ENCODE data around the gene ACKR1. TPM values are rescaled to one million over a fixed set of nuclear protein-coding genes. Genes with fewer than 3 reads are reported as not detected.
A peak's percentile ranks its signal among the peaks of the same experiment; 100 is the strongest.

ACKR1 gene
- total and polyA plus RNA-seq, 2 of the 13 experiments (the other 11 are each of a cell fraction or from before 2014, with no cell fraction given) = not detected

DNA sequence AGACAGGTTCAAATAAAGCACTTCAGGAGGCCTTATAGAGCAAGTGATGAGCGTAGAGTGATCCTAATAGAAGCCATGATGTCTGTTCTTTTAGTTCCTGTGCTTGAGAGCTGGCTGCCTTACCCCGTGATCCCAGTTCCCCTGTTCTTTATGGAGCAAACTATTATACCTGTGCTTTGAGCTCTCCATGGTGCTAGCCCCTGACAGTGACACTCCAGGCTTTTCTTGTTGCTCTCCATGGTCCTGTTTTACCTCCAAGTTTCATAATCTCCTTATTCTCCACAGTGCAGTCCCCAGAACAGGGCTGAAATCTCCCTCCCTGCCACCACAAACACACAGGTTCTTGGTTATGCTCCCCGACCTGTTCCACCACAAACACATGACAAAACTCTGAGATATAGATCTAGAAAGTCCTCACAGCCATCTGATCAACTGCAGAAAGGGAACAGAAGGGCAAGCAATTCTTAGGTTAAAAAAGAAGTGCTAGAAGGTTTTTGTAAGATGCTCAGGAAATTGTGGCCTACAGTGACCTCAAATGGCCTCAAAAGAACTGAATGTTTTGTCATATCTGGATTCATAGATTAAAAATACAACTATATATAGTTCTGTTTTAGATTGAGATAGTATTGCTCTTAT is 27.3 kb upstream of the ACKR1 start (continued):
- TF ChIP-seq, protein P1, sequence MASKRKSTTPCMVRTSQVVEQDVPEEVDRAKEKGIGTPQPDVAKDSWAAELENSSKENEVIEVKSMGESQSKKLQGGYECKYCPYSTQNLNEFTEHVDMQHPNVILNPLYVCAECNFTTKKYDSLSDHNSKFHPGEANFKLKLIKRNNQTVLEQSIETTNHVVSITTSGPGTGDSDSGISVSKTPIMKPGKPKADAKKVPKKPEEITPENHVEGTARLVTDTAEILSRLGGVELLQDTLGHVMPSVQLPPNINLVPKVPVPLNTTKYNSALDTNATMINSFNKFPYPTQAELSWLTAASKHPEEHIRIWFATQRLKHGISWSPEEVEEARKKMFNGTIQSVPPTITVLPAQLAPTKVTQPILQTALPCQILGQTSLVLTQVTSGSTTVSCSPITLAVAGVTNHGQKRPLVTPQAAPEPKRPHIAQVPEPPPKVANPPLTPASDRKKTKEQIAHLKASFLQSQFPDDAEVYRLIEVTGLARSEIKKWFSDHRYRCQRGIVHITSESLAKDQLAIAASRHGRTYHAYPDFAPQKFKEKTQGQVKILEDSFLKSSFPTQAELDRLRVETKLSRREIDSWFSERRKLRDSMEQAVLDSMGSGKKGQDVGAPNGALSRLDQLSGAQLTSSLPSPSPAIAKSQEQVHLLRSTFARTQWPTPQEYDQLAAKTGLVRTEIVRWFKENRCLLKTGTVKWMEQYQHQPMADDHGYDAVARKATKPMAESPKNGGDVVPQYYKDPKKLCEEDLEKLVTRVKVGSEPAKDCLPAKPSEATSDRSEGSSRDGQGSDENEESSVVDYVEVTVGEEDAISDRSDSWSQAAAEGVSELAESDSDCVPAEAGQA (IDR thresholded peaks at IDR 0.05; ENCODE audit: low read depth) = no peak
- TF ChIP-seq, protein P1 (CRISPR knock-in tag; IDR thresholded peaks at IDR 0.05; ENCODE audit: borderline replicate concordance) = peak; percentile 99
- TF ChIP-seq ZNF225 (CRISPR knock-in tag; IDR thresholded peaks at IDR 0.05) (peak; percentile 56; the same call in 1 of the 2 replicates), JUND (CRISPR knock-in tag; IDR thresholded peaks at IDR 0.05) (no peak), RFX3 (CRISPR knock-in tag; IDR thresholded peaks at IDR 0.05) (peak; percentile 62; the same call in 1 of the 2 replicates), CCDC6 (CRISPR knock-in tag; IDR thresholded peaks at IDR 0.05) (peak; percentile 64; the same call in 1 of the 2 replicates), MXD4 (CRISPR knock-in tag; IDR thresholded peaks at IDR 0.05) (peak; percentile 89; the same call in 1 of the 2 replicates), TBX2 (CRISPR knock-in tag; IDR thresholded peaks at IDR 0.05; ENCODE audit: borderline replicate concordance) (peak; percentile 65; the same call in 1 of the 2 replicates), KDM3A (CRISPR knock-in tag; IDR thresholded peaks at IDR 0.05; ENCODE audit: low read depth) (peak; percentile 64; the same call in 1 of the 2 replicates), ATF1 (CRISPR knock-in tag; IDR thresholded peaks at IDR 0.05) (no peak; the same call in 1 of the 2 replicates), TEAD3 (CRISPR knock-in tag; optimal IDR thresholded peaks at IDR 0.05; ENCODE audit: borderline replicate concordance) (peak; percentile 43), ZNF879 (CRISPR knock-in tag; IDR thresholded peaks at IDR 0.05) (peak; percentile 93; the same call in 1 of the 2 replicates), SRSF1 (optimal IDR thresholded peaks at IDR 0.05; ENCODE audit: low read depth, low read length) (no peak), ESRRA (CRISPR knock-in tag; IDR thresholded peaks at IDR 0.05; ENCODE audit: low read depth) (no peak)
- TF ChIP-seq, protein P2, sequence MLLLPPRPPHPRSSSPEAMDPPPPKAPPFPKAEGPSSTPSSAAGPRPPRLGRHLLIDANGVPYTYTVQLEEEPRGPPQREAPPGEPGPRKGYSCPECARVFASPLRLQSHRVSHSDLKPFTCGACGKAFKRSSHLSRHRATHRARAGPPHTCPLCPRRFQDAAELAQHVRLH (CRISPR knock-in tag; IDR thresholded peaks at IDR 0.05; ENCODE audit: borderline replicate concordance, low read depth) = peak; percentile 98
- TF ChIP-seq, protein P3, sequence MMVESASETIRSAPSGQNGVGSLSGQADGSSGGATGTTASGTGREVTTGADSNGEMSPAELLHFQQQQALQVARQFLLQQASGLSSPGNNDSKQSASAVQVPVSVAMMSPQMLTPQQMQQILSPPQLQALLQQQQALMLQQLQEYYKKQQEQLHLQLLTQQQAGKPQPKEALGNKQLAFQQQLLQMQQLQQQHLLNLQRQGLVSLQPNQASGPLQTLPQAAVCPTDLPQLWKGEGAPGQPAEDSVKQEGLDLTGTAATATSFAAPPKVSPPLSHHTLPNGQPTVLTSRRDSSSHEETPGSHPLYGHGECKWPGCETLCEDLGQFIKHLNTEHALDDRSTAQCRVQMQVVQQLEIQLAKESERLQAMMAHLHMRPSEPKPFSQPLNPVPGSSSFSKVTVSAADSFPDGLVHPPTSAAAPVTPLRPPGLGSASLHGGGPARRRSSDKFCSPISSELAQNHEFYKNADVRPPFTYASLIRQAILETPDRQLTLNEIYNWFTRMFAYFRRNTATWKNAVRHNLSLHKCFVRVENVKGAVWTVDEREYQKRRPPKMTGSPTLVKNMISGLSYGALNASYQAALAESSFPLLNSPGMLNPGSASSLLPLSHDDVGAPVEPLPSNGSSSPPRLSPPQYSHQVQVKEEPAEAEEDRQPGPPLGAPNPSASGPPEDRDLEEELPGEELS (CRISPR knock-in tag; IDR thresholded peaks at IDR 0.05) = 0 out of 2 replicates have a peak, but pooled peaks have one; percentile 24
- TF ChIP-seq, protein P4, sequence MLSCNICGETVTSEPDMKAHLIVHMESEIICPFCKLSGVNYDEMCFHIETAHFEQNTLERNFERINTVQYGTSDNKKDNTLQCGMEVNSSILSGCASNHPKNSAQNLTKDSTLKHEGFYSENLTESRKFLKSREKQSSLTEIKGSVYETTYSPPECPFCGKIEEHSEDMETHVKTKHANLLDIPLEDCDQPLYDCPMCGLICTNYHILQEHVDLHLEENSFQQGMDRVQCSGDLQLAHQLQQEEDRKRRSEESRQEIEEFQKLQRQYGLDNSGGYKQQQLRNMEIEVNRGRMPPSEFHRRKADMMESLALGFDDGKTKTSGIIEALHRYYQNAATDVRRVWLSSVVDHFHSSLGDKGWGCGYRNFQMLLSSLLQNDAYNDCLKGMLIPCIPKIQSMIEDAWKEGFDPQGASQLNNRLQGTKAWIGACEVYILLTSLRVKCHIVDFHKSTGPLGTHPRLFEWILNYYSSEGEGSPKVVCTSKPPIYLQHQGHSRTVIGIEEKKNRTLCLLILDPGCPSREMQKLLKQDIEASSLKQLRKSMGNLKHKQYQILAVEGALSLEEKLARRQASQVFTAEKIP (CRISPR knock-in tag; IDR thresholded peaks at IDR 0.05; ENCODE audit: borderline replicate concordance) = no peak
- TF ChIP-seq, protein P5, sequence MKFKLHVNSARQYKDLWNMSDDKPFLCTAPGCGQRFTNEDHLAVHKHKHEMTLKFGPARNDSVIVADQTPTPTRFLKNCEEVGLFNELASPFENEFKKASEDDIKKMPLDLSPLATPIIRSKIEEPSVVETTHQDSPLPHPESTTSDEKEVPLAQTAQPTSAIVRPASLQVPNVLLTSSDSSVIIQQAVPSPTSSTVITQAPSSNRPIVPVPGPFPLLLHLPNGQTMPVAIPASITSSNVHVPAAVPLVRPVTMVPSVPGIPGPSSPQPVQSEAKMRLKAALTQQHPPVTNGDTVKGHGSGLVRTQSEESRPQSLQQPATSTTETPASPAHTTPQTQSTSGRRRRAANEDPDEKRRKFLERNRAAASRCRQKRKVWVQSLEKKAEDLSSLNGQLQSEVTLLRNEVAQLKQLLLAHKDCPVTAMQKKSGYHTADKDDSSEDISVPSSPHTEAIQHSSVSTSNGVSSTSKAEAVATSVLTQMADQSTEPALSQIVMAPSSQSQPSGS (CRISPR knock-in tag; IDR thresholded peaks at IDR 0.05) = peak; percentile 86

Data from HepG2 (cell line).